Neural crest cell (in vitro differentiated cells): ENCODE measurements around the gene NAA30. TPM values are rescaled to one million over a fixed set of nuclear protein-coding genes. Genes with fewer than 3 reads are reported as not detected.
A peak's percentile ranks its signal among the peaks of the same experiment; 100 is the strongest.
"Not testable (repeated sequence)": the region's sequence is repeated elsewhere in the genome, so short reads cannot be mapped to it uniquely, and the experiment has no call there.

Experiments
- DNase-seq: peaks from one replicate; pipeline ENCODE4 v3.0.0; 2021; ENCODE audit warnings: low read depth, mixed read lengths, low spot score
- H3K27ac Mint-ChIP-seq: one replicate; pipeline ENCODE4 v1.8.0; 2021; ENCODE audit warnings: mild to moderate bottlenecking, mixed read lengths; ENCODE audit not compliant: unreplicated experiment
- H3K27me3 Mint-ChIP-seq: 2 replicates; pipeline ENCODE4 v1.8.0; 2021; ENCODE audit warnings: low read depth, mild to moderate bottlenecking, mixed read lengths
- H3K36me3 Mint-ChIP-seq: 2 replicates; pipeline ENCODE4 v1.8.0; 2021; ENCODE audit warnings: low read depth, mild to moderate bottlenecking, mixed read lengths
- H3K4me1 Mint-ChIP-seq: 2 replicates; pipeline ENCODE4 v1.8.0; 2021; ENCODE audit warnings: mixed read lengths
- H3K4me3 Mint-ChIP-seq: one replicate; pipeline ENCODE4 v1.8.0; 2021; ENCODE audit warnings: mild to moderate bottlenecking, mixed read lengths
- H3K9me3 Mint-ChIP-seq: 2 replicates; pipeline ENCODE4 v1.8.0; 2021; ENCODE audit warnings: mixed read lengths
- CTCF ChIP-seq: fragments of 200-600 bp; sonication (generic); conservative IDR thresholded peaks from 2 replicates; pipeline ENCODE4 v1.5.0; 2021; ENCODE audit warnings: antibody characterized with exemption, mild to moderate bottlenecking
- long read RNA-seq: library from polyadenylated mRNA; unstranded; transcript quantifications from one replicate; pipeline ENCODE4 v2.0.0, GENCODE V29; 2020
- total RNA-seq: library from RNA; stranded (reverse); gene quantifications from 2 replicates; pipeline ENCODE4 v1.2.1, GENCODE V29; 2021

NAA30 gene
- 15.7 and 17.0 TPM in 2 replicates for total RNA-seq
- long read RNA-seq, partial matches to known transcripts: 9 of 13 reads
- long read RNA-seq, other reads (novel, unspliced or antisense): 4 of 13 reads

GRCh38 chr14:57390037-57390805 is at the start of gene NAA30:
Gene NAA30 (plus strand): TSS chr14:57390586. CDS start chr14:57390958, 372 bp downstream.
- Mint-ChIP-seq H3K36me3 (no peaks in the 10 kb centered on the region), H3K4me1 (peaks cover 37% of the 10 kb centered on the region), H3K27me3 (peaks cover 7% of the 10 kb centered on the region), H3K27ac (peak within 1 kb of the TSS; percentile 75), H3K9me3 (no peaks in the 10 kb centered on the region), H3K4me3 (peak within 1 kb of the TSS; percentile 89)
- peak; percentile 82 for DNase-seq
- no peak for TF ChIP-seq CTCF

- not testable (repeated sequence) for H3K36me3 Mint-ChIP-seq, H3K27me3 Mint-ChIP-seq, H3K9me3 Mint-ChIP-seq
- DNase-seq: peak; percentile 6
- H3K4me1 Mint-ChIP-seq: peaks cover 10% of the 10 kb centered on the region
- H3K4me3 Mint-ChIP-seq: peak overlapping the region; percentile 86
- peak overlapping the region; percentile 93 for H3K27ac Mint-ChIP-seq
Measured at GRCh38 chr14:57343545-57344297, 46.7 kb upstream of the NAA30 start.

- no peak for DNase-seq
- Mint-ChIP-seq H3K27me3 (no peaks in the 10 kb centered on the region), H3K4me1 (peaks cover 10% of the 10 kb centered on the region), H3K36me3 (no peaks in the 10 kb centered on the region), H3K27ac (no peak overlapping the region), H3K9me3 (no peaks in the 10 kb centered on the region), H3K4me3 (peak overlapping the region; percentile 19)
- TF ChIP-seq CTCF: no peak
Measured at GRCh38 chr14:57345106-57345505, 45.3 kb upstream of the NAA30 start.

GRCh38 chr14:57346741-57347140 is 43.6 kb upstream of the NAA30 start:
- TF ChIP-seq CTCF: no peak
- DNase-seq: no peak
- H3K9me3 Mint-ChIP-seq: no peaks in the 10 kb centered on the region
- H3K4me1 Mint-ChIP-seq: peaks cover 10% of the 10 kb centered on the region
- H3K27ac Mint-ChIP-seq: no peak overlapping the region
- no peaks in the 10 kb centered on the region for H3K27me3 Mint-ChIP-seq
- H3K4me3 Mint-ChIP-seq: no peak overlapping the region
- no peaks in the 10 kb centered on the region for H3K36me3 Mint-ChIP-seq

- Mint-ChIP-seq H3K27ac (no peak overlapping the region), H3K4me3 (no peak overlapping the region)
Measured at GRCh38 chr14:57352396-57353170, 37.8 kb upstream of the NAA30 start.

More at GRCh38 chr14:57352396-57353170, 37.8 kb upstream of the NAA30 start:
- DNase-seq: no peak
- Mint-ChIP-seq H3K4me1 (no peaks in the 10 kb centered on the region), H3K36me3 (no peaks in the 10 kb centered on the region), H3K9me3 (no peaks in the 10 kb centered on the region), H3K27me3 (no peaks in the 10 kb centered on the region)
- TF ChIP-seq CTCF: no peak
